NCI-H187 treated with DMSO at 0.1 percent for 48 hours (cell line): ENCODE data around the gene RASGRF1.
"Not testable (repeated sequence)": the region's sequence is repeated elsewhere in the genome, so short reads cannot be mapped to it uniquely, and the experiment has no call there.

Experiments
- DNase-seq: peaks from one replicate; lab custom pipeline; 2025; lab: John Stamatoyannopoulos, UW

RASGRF1 gene

DNA sequence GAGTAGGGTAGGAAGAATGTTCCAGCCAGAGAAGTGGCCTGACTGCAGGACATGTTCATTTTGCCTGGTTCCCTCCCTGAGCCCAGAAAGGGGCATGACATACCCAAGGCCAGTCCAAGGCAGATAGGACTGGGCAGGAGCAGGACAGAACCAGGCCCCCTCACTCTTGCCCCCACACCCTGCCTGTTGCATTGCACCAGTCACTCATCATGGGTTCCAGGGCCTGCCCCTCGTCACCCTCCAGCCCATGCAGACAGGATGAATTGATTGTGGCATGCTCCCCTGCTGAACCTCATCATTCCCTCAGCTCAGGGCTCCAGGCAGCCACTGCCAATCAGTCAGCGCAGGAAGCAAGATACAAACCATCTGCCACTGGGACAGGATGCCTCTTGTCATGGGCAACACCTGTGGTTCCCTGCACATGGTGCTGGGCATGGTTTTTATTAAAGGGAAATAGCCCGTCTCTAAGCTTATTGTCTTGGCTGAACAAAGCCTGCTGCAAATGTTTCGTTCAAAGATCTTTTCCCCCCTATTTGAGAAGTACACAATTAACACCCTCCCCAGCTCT, 48.9 kb downstream of the RASGRF1 start:
- no peak for DNase-seq

DNA sequence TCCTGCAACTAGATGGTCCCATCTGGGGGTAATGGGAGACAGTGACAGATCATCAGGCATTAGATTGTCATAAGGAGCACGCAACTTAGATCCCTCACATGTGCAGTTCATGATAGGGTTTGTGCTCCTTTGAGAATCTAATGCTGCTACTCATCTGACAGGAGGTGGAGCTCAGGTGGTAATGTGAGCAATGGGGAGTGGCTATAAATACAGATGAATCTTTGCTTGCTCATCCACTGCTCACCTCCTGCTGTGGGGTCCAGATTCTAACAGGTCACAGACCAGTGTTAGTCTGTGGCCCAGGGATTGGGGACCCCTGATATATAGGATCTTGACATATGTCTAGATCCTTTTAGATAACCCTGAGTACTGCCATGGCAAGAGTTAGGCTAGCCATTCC, 52.7 kb downstream of the RASGRF1 start:
- no peak for DNase-seq

DNA sequence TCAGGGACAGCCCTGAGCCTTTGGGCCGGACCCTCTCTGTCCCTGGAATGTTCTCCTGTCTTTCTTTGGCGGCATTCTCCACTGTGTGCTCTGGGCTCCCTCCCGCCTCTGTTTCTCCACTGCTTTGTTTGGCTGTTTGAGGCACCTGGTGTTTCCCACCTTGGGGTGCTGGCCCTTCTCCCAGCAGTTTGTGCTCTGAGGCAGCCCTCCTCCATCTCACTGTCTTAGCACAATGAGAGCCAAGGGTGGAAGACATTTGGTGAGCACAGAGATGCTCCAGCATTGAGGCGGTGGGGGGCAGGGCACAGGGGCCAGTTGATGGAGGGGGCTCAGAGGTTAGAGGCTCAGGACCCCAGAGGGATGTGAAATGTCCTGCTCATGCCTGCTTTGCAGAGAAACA, 54.3 kb downstream of the RASGRF1 start:
- DNase-seq = no peak

GRCh38 chr15:79035814-79036213, 54.8 kb downstream of the RASGRF1 start:
- DNase-seq = no peak

DNA sequence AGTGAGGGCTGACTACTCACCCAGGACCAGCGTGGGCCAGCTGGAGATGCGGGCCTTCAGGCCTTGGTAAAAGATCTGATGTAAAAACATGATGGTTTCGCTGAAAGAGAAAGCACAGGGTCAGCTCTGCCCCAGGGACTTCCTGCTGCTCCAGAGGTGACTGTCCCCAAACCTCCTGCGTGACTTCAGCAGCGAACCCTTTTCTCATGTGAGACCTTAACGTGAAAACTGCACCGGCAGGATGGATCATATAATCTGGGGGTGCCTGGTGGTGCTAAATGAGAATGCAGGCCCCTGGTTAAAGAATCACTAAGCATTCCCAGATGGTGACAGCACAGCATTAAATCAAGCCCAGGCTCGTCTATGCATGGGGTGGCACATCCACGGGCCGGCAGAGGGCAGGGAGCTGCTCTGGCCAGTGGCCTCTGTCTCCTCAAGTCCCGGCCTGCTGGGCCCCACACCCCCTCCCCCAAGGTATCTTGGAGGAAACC, 55.4 kb downstream of the RASGRF1 start:
- DNase-seq = no peak

DNA sequence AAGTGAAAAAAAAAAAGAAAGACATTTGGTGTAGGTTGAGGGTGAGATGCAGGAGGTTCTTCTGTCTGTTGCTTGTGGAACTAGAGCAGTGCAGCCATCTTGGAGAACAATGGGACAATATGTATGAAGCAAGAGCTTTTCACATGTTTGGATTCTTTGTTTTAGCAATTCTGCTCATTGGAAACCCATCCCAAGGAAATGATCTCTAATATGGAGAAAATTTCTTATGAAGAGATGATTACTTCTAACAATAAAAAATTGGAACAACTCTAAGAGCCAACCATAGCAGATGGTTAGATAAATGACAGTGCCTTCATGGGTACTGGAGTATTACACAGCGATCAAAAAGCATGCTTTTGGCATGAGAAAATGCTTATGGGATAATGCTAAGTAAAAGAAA, 56.3 kb downstream of the RASGRF1 start:
- no peak for DNase-seq

DNA sequence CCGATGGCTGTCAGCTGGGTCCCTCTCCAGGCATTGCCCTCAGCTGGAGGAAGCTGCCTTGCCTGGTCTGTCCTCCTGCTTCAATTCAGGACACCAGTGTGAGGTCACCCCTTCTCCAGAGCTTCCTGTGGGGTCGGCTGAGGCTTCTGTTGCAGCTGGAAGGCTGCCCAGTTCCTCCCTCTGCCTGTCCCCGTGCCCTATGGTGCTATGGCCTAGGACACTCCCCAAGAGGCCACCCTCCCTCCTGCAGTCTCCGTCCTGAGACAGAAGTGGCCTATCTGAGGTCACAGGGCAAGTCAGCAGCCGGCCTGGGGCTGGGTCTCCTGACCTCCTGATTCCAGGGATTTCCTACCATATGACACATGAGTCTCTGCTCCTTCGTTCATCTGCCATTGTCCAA, 57.9 kb downstream of the RASGRF1 start:
- no peak for DNase-seq

DNA sequence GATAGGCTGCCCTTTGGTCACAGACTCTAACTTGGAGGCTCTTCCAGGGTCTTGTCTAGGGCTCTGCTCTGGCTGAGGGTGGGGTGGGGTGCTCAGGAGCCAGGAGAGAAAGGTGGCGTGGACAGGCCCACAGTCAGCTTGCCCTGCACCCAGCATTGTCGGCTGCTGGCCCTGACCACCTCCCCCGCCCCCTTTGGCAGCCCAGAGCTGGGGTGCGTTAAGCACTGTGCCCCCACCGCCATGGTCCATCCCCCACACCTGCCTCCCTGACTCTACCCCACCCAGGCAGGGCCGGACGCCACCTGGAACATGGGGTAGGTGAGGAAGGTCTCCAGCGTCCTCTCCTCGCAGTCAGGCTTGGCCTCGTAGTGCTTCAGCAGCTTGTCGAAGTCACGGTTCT, 58.8 kb downstream of the RASGRF1 start:
- no peak for DNase-seq

GRCh38 chr15:79031201-79031600, 59.4 kb downstream of the RASGRF1 start:
- DNase-seq = no peak

- no peak for DNase-seq
Measured at GRCh38 chr15:79030470-79030869, 60.1 kb downstream of the RASGRF1 start.

GRCh38 chr15:79028411-79028964, 62.1 kb downstream of the RASGRF1 start:
- no peak for DNase-seq

- DNase-seq = no peak
Measured at GRCh38 chr15:79027532-79028410, 62.8 kb downstream of the RASGRF1 start.

GRCh38 chr15:79025802-79026201, 64.8 kb downstream of the RASGRF1 start:
- DNase-seq = no peak

DNA sequence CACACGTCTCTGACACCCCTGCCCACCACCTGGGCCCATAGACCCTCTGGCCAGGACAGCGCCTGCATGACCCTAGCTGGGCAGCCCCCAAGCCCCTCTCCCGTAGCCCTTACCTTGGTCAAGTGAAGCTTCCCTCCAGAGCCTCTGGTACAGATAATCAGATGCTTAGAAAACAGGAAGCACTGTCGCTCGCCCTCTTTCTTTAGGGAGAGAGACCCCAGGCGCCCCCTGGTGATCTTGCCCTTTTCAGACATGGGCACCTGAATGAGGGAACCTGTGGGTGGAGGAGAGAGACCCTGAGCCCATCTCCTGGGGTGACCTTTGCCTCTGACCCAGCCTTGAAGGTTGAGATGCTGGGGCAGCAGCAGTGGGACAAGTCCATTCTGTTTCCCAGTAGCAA, 65.4 kb downstream of the RASGRF1 start:
- DNase-seq = no peak

DNA sequence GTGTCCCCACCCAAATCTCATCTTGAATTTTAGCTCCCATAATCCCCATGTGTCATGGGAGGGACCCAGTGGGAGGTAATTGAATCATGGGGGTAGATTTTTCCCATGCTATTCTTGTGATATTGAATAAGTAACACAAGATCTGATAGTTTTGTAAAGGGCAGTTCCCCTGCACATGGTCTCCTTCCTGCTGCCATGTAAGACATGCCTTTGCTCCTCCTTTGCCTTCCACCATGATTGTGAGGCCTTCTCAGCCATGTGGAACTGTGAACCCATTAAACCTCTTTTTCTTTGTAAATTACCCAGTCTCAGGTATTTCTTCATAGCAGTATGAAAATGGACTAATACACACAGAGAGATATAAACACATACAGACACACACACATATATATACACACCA, 66.1 kb downstream of the RASGRF1 start:
- DNase-seq = not testable (repeated sequence)

DNA sequence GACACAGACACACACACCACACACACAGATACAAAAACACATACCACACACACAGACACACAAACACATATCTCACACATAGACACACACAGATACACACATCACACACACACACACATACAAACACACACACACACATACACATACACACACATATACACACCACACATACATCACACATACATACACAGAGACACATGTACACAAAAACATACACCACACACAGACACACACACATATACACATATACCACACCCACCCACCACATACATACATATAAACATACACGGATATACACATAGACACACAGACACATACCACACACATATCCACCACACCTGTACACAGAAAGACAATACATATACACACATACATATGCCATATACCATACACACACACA, 66.7 kb downstream of the RASGRF1 start:
- no peak for DNase-seq

GRCh38 chr15:79023546-79023890, 67.1 kb downstream of the RASGRF1 start:
- DNase-seq = no peak

GRCh38 chr15:79018960-79019359, 71.6 kb downstream of the RASGRF1 start:
- DNase-seq = no peak

- no peak for DNase-seq
Measured at GRCh38 chr15:79017953-79018352, 72.6 kb downstream of the RASGRF1 start.

- no peak for DNase-seq
Measured at GRCh38 chr15:79016527-79017170, 73.9 kb downstream of the RASGRF1 start.

GRCh38 chr15:79015416-79015815, 75.2 kb downstream of the RASGRF1 start:
- DNase-seq = no peak

DNA sequence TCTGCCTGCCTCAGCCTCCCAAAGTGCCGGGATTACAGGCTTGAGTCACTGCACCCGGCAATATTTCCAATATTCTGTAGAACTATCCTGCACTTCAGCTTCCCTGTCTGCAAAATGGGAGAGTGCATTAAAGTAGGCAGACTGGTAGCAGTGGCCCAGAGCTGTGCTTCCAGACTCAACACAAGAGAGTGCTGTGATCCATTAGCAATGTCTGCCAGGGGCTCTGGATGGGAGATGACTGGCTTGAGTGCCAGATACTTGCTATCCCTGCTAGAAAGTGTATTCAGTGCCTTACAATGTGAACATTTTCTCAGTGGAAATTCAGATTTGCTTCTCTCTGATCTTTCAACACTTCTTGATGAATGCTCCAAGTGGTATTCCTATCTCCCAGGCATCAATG, 80.3 kb downstream of the RASGRF1 start:
- DNase-seq = no peak

DNA sequence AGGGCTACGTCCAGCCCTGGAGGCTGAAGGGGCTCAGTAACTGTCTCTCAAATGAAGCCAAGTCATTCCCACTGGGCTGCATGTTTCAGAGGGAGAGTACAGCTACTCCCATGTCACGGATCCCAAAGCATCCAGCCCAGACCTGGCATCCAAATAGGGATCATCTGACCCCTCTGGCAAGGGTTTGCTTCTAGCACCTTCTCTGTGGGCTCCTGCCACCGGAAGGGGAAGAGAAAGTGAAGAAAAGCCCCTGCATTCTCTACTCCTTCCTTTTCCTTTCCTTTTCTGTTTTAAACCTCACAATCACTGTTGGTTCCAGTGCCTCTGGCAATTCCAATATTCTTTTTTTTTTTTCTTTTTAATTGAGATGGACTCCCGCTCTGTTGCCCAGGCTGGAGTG, 81.2 kb downstream of the RASGRF1 start:
- no peak for DNase-seq
